K562 (cell line): ENCODE data around the gene RNF17. TPM values are rescaled to one million over a fixed set of nuclear protein-coding genes. Genes with fewer than 3 reads are reported as not detected.
"Not testable (repeated sequence)": the region's sequence is repeated elsewhere in the genome, so short reads cannot be mapped to it uniquely, and the experiment has no call there.

ENCODE experiments used
- ATAC-seq: fragments of 200-7000 bp; cut with Tn5 transposase; 3 replicates; pipeline ENCODE4 v1.9.1; 2020; ENCODE audit warnings: moderate library complexity
- BruUV-seq: library from RNA; stranded (reverse); fragments of 400-500 nt; replicated peaks from 2 replicates; lab custom pipeline; 2021; lab: Mats Ljungman, UMichigan
- CTCF ChIA-PET: fragments of 300-600 bp; formaldehyde crosslinking; extraction: SDS; loops from one replicate; lab custom pipeline; 2021; ENCODE audit warnings: low intra/inter-chr PET ratio; lab: Yijun Ruan, JAX
- POLR2A ChIA-PET: fragments of 300-600, 350-650 bp; sonication (Branson Sonifier 250); formaldehyde crosslinking; extraction: SDS; loops from one replicate; lab custom pipeline; 2021; ENCODE audit warnings: antibody characterized with exemption, inconsistent platforms; lab: Yijun Ruan, JAX
- DNase-seq, 4 experiments: peaks; one replicate each; pipeline versions ENCODE4 v3.0.0 to v3.0.0-alpha.2; 2011 to 2018; ENCODE audit warnings: low spot score in 3 of 4, mixed read lengths in 3 of 4; ENCODE audit errors: extremely low read depth in 1 of 4
- FAIRE-seq: peaks from 2 replicates; lab custom pipeline; 2011; peaks lifted over from hg19 to GRCh38; lab: Jason Lieb, UNC
- H2AFZ ChIP-seq: 2 replicates; pipeline ENCODE4 v1.6.0; 2011; ENCODE audit warnings: low read depth, low read length, control low read depth, inconsistent platforms
- H3K27ac ChIP-seq: fragments of 200-600 bp; 3 replicates; pipeline ENCODE4 v1.8.0; 2011; ENCODE audit warnings: low read depth, mild to moderate bottlenecking, control low read depth, inconsistent platforms, low read length, moderate library complexity, mixed read lengths; ENCODE audit errors: extremely low read depth
- H3K27me3 ChIP-seq, 2 experiments: fragments of 300-600 bp in 1 of 2; 2 replicates in 1 of 2; 3 replicates in 1 of 2; pipeline versions ENCODE4 v1.6.0 to v1.8.0; 2011; ENCODE audit warnings: inconsistent platforms in 2 of 2, low read length in 2 of 2, mild to moderate bottlenecking in 1 of 2, mixed read lengths in 1 of 2, moderate library complexity in 1 of 2; ENCODE audit not compliant: control insufficient read depth in 2 of 2, insufficient read depth in 2 of 2
- H3K36me3 ChIP-seq: fragments of 300-600 bp; 3 replicates; pipeline ENCODE4 v1.8.0; 2011; ENCODE audit warnings: mild to moderate bottlenecking, low read length, inconsistent platforms; ENCODE audit not compliant: control insufficient read depth, insufficient read depth
- H3K4me1 ChIP-seq, 2 experiments: fragments of 200-600 bp in 1 of 2; replicated peaks in 1 of 2; 2 replicates in 1 of 2; 3 replicates in 1 of 2; pipeline versions ENCODE4 v1.5.1 to v1.8.0; 2011; ENCODE audit warnings: inconsistent platforms in 2 of 2, low read length in 2 of 2, mild to moderate bottlenecking in 1 of 2, mixed read lengths in 1 of 2, moderate library complexity in 1 of 2; ENCODE audit not compliant: control insufficient read depth in 2 of 2, insufficient read depth in 2 of 2
- H3K4me2 ChIP-seq: 2 replicates; pipeline ENCODE4 v1.6.1; 2011; ENCODE audit warnings: low read length, control low read depth, inconsistent platforms, mixed read lengths; ENCODE audit not compliant: insufficient read depth
- H3K4me3 ChIP-seq: fragments of 200-600 bp; sonication (generic), shearing (Covaris generic); 2 replicates; pipeline ENCODE4 v1.5.1; 2016; ENCODE audit warnings: control low read depth, inconsistent platforms
- H3K79me2 ChIP-seq: fragments of 200-600 bp; 3 replicates; pipeline ENCODE4 v1.8.0; 2011; ENCODE audit warnings: low read length, inconsistent platforms; ENCODE audit not compliant: control insufficient read depth, insufficient read depth
- H3K9ac ChIP-seq, 2 experiments: 2 replicates each; pipeline versions ENCODE4 v1.6.0 to v1.6.1; 2011; ENCODE audit warnings: low read depth in 2 of 2, low read length in 2 of 2, control low read depth in 1 of 2, inconsistent platforms in 1 of 2, mild to moderate bottlenecking in 1 of 2, mixed read lengths in 1 of 2; ENCODE audit not compliant: insufficient read depth in 1 of 2
- H3K9me1 ChIP-seq: one replicate; pipeline ENCODE4 v1.6.0; 2011; ENCODE audit warnings: inconsistent platforms, mild to moderate bottlenecking, low read length, moderate library complexity; ENCODE audit not compliant: control insufficient read depth, insufficient read depth
- H3K9me3 ChIP-seq: replicated peaks from 2 replicates; pipeline ENCODE4 v1.5.1; 2011; ENCODE audit warnings: low read depth, low read length, inconsistent platforms; ENCODE audit not compliant: control insufficient read depth, insufficient read depth
- H4K20me1 ChIP-seq: replicated peaks from 2 replicates; pipeline ENCODE4 v1.6.1; 2011; ENCODE audit warnings: low read length, inconsistent platforms, mixed read lengths; ENCODE audit not compliant: control insufficient read depth, insufficient read depth
- ARHGAP35 ChIP-seq: fragments of 450-650 bp; IDR thresholded peaks from 2 replicates; pipeline ENCODE4 v1.6.1; 2018; ENCODE audit not compliant: partially characterized antibody
- EWSR1 ChIP-seq: fragments of 450-650 bp; IDR thresholded peaks from 2 replicates; pipeline ENCODE4 v1.6.1; 2018; ENCODE audit warnings: borderline replicate concordance, mild to moderate bottlenecking, low read depth, moderate library complexity; ENCODE audit not compliant: partially characterized antibody
- HDAC3 ChIP-seq: fragments of 450-650 bp; IDR thresholded peaks from 2 replicates; pipeline ENCODE4 v1.6.1; 2018; ENCODE audit warnings: borderline replicate concordance, mild to moderate bottlenecking, moderate library complexity; ENCODE audit not compliant: partially characterized antibody
- HES1 ChIP-seq: fragments of 450-650 bp; IDR thresholded peaks from 2 replicates; pipeline ENCODE4 v1.6.1; 2016; ENCODE audit warnings: low read depth, mild to moderate bottlenecking, moderate library complexity
- ZNF165 ChIP-seq: fragments of 250-450 bp; sonication (Bioruptor Pico); IDR thresholded peaks from 2 replicates; pipeline ENCODE4 v1.4.0; 2020; ENCODE audit warnings: borderline replicate concordance
- WGBS: fragments of 100-300 bp; shearing (Covaris generic); methylation state at CpG from one replicate; pipeline ENCODE4 v1.1.6; 2016; ENCODE audit warnings: low coverage, mixed read lengths; ENCODE audit not compliant: insufficient coverage; ENCODE audit errors: missing lambda C conversion rate; 5-methylcytosine and 5-hydroxymethylcytosine counted together
- in situ Hi-C: fragments of 300-500 bp; cut with MboI; formaldehyde crosslinking; loops from 4 replicates; pipeline ENCODE4 v1.15.0; 2018; ENCODE audit warnings: inconsistent platforms, mixed read lengths
- intact Hi-C: fragments of 100-400 bp; cut with micrococcal nuclease; formaldehyde crosslinking; loops from 2 replicates; pipeline ENCODE4 v1.14.2; 2022
- polyA plus RNA-seq, 8 experiments: library from polyadenylated mRNA; depleted of rRNA in 4 of 8; stranded (reverse) in 5 of 8; unstranded in 3 of 8; fragments of >200 nt; fragmentation: Nextera tagmentation in 2 of 8; fragmentation: Illumina TruSeq in 1 of 8; extraction: Ambion mirVana in 2 of 8; extraction: Trizol in 1 of 8; gene quantifications; 2 replicates each; pipeline versions ENCODE4 v1.2.1 to v1.2.3, GENCODE V29; 2011 to 2014; ENCODE audit warnings: inconsistent platforms in 1 of 8, missing spikeins in 1 of 8
- total RNA-seq, 7 experiments: library from RNA; depleted of rRNA in 6 of 7; stranded (reverse); fragments of >200 nt in 6 of 7; fragmentation: Illumina TruSeq in 2 of 7; extraction: Trizol in 2 of 7; gene quantifications; 2 replicates each; pipeline versions ENCODE4 v1.2.1 to v1.2.3, GENCODE V29; 2011 to 2021; ENCODE audit warnings: low replicate concordance in 1 of 7

Gene RNF17
- total and polyA plus RNA-seq, 9 of the 15 experiments (the other 6 are each of a cell fraction or from before 2014, with no cell fraction given) = 0.11 to 0.90 (median 0.58) TPM

GRCh38 chr13:24821207-24821606 is 57.2 kb downstream of the RNF17 start (continued):
- TF ChIP-seq ARHGAP35 (no peak), EWSR1 (no peak)

DNA sequence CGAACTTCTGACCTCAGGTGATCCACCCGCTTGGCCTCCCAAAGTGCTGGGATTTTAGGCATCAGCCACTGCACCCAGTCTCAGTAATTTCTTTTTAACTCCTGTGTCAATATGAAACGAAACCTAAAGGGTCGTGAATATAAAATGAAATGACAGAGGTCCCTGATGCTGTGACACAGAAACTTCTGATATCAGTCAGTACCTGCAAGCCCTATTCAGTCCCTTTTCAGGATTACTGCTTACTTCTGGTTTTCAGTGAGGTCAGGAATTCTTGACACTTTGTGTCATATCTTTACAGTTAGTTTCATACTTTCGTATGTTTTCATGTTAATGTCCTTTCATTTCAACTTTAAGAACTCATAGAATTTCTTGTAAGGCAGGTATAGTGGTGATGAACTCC is 58.7 kb downstream of the RNF17 start:
- Histone ChIP-seq H3K27me3 (no peaks in the 10 kb centered on the region), H3K9me1 (no peaks in the 10 kb centered on the region), H3K27ac (no peak overlapping the region), H3K9ac (no peak overlapping the region), H2AFZ (no peak overlapping the region), H3K79me2 (no peaks in the 10 kb centered on the region), H4K20me1 (no peaks in the 10 kb centered on the region), H3K36me3 (no peaks in the 10 kb centered on the region), H3K4me3 (no peak overlapping the region), H3K4me1 (no peaks in the 10 kb centered on the region), H3K9me3 (no peaks in the 10 kb centered on the region), H3K4me2 (no peak overlapping the region)
- ChIA-PET CTCF (no interaction called here), POLR2A (no interaction called here)
- no peak for DNase-seq
- TF ChIP-seq ZNF165 (CRISPR knock-in tag) (no peak), HES1 (no peak), HDAC3 (no peak)
- intact Hi-C loops = no loop called here
- no peak for FAIRE-seq
- in situ Hi-C loops = no loop called here
- BruUV-seq = no TSS peak
- ATAC-seq = no peak
- 13% methylated on average over 5 of the region's 5 CpGs for WGBS

DNA sequence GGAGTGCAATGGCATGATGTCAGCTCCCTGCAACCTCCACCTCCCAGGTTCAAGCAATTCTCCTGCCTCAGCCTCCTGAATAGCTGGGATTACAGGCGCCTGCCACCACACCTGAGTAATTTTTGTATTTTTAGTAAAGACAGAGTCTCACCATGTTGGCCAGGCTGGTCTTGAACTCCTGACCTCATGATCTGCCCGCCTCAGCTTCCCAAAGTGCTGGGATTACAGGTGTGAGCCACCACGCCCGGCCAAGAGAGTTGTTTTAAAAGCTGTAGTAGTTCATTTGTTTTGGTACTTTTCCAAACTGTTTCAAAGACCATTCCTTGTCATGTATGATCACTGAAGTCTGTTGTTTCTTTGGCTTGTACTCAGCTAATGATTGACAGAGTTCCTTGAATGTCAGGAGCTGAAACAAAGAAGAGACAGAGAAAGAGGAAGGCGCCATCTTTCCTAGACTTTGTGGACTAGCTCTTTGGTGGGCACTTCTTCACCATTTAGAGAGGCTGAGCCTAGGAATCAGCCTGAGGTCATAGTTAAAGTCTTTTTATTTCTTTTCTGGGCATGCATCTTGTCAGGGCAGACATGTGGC is 59.2 kb downstream of the RNF17 start:
- H3K9ac ChIP-seq, H3K36me3 ChIP-seq, H2AFZ ChIP-seq, FAIRE-seq, in situ Hi-C loops, H3K9me1 ChIP-seq, BruUV-seq, POLR2A ChIA-PET, intact Hi-C loops, CTCF ChIA-PET, H3K9me3 ChIP-seq, H3K4me3 ChIP-seq, H3K4me1 ChIP-seq, H3K27me3 ChIP-seq, DNase-seq, ATAC-seq, H4K20me1 ChIP-seq, H3K27ac ChIP-seq, H3K4me2 ChIP-seq, H3K79me2 ChIP-seq: not testable (repeated sequence)
- 9% methylated on average over 4 of the region's 5 CpGs for WGBS
